Activated CD8-positive, alpha-beta T cell treated with anti-CD3 and anti-CD28 coated beads for 36 hours (primary cell): ENCODE results near the gene SSBP3. TPM values are rescaled to one million over a fixed set of nuclear protein-coding genes. Genes with fewer than 3 reads are reported as not detected.

ENCODE experiments used
- ATAC-seq: fragments of 200-7000 bp; cut with Tn5 transposase; one replicate; pipeline ENCODE4 v1.10.0; 2021; ENCODE audit warnings: mild to moderate bottlenecking, moderate library complexity
- CTCF ChIA-PET: fragments of 350-600 bp; sonication (Branson Sonifier 250); formaldehyde crosslinking; loops from one replicate; lab custom pipeline; 2021; ENCODE audit warnings: antibody characterized with exemption; lab: Charles Lee
- POLR2A ChIA-PET: fragments of 350-600 bp; sonication (Branson Sonifier 250); formaldehyde crosslinking; loops from one replicate; lab custom pipeline; 2021; ENCODE audit warnings: antibody characterized with exemption; lab: Charles Lee
- DNase-seq: peaks from one replicate; pipeline ENCODE4 v3.0.0-alpha.2; 2020
- H3K27ac Mint-ChIP-seq: one replicate; pipeline ENCODE4 v1.8.0; 2021; ENCODE audit warnings: mild to moderate bottlenecking, mixed read lengths
- H3K27me3 Mint-ChIP-seq: one replicate; pipeline ENCODE4 v1.8.0; 2021; ENCODE audit warnings: mixed read lengths
- H3K36me3 Mint-ChIP-seq: one replicate; pipeline ENCODE4 v1.8.0; 2021; ENCODE audit warnings: low read depth, mixed read lengths
- H3K4me1 Mint-ChIP-seq: one replicate; pipeline ENCODE4 v1.8.0; 2021; ENCODE audit warnings: low read depth, mixed read lengths
- H3K4me3 Mint-ChIP-seq: one replicate; pipeline ENCODE4 v1.8.0; 2021; ENCODE audit warnings: mild to moderate bottlenecking, moderate library complexity, mixed read lengths
- H3K9me3 Mint-ChIP-seq: one replicate; pipeline ENCODE4 v1.8.0; 2021; ENCODE audit warnings: mixed read lengths
- intact Hi-C: fragments of 100-400 bp; cut with micrococcal nuclease; formaldehyde crosslinking; loops from one replicate; pipeline ENCODE4 v1.10.0; 2022
- total RNA-seq, 2 experiments: library from RNA; stranded (reverse); gene quantifications; one replicate each; pipeline ENCODE4 v1.2.3, GENCODE V29; 2021
- TF ChIP-seq, protein P1 (sequence below): fragments of 200-600 bp; IDR thresholded peaks from one replicate; pipeline ENCODE4 v1.8.0; 2022; ENCODE audit warnings: antibody characterized with exemption, mild to moderate bottlenecking

SSBP3 gene
- total RNA-seq, 2 experiments from 2014 or later: 62.6 to 67.8 TPM

GRCh38 chr1:54325703-54326461 is 80.3 kb downstream of the SSBP3 start:
- no peak overlapping the region for H3K4me3 Mint-ChIP-seq
- CTCF ChIA-PET: no interaction called here
- no peaks in the 10 kb centered on the region for H3K9me3 Mint-ChIP-seq
- H3K36me3 Mint-ChIP-seq: peaks cover under 1% of the 10 kb centered on the region
- TF ChIP-seq, protein P1, sequence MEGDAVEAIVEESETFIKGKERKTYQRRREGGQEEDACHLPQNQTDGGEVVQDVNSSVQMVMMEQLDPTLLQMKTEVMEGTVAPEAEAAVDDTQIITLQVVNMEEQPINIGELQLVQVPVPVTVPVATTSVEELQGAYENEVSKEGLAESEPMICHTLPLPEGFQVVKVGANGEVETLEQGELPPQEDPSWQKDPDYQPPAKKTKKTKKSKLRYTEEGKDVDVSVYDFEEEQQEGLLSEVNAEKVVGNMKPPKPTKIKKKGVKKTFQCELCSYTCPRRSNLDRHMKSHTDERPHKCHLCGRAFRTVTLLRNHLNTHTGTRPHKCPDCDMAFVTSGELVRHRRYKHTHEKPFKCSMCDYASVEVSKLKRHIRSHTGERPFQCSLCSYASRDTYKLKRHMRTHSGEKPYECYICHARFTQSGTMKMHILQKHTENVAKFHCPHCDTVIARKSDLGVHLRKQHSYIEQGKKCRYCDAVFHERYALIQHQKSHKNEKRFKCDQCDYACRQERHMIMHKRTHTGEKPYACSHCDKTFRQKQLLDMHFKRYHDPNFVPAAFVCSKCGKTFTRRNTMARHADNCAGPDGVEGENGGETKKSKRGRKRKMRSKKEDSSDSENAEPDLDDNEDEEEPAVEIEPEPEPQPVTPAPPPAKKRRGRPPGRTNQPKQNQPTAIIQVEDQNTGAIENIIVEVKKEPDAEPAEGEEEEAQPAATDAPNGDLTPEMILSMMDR: no peak
- intact Hi-C loops: no loop called here
- H3K27ac Mint-ChIP-seq: no peak overlapping the region
- POLR2A ChIA-PET: interaction anchor here (0.8 kb wide), 1 partner anchor 17 kb away, joined by 4 read pairs; no protein-coding TSS in a partner anchor
- peaks cover 52% of the 10 kb centered on the region for H3K4me1 Mint-ChIP-seq
- no peaks in the 10 kb centered on the region for H3K27me3 Mint-ChIP-seq
- DNase-seq (no peak), ATAC-seq (no peak)

- Mint-ChIP-seq H3K9me3 (no peaks in the 10 kb centered on the region), H3K4me1 (peaks cover 53% of the 10 kb centered on the region), H3K36me3 (peaks cover 2% of the 10 kb centered on the region), H3K27me3 (no peaks in the 10 kb centered on the region), H3K4me3 (no peak overlapping the region), H3K27ac (no peak overlapping the region)
- ATAC-seq (no peak), DNase-seq (no peak)
- ChIA-PET CTCF (no interaction called here), POLR2A (interaction anchor here (0.8 kb wide), 1 partner anchor 16 kb away, joined by 4 read pairs; no protein-coding TSS in a partner anchor)
- TF ChIP-seq, protein P1: no peak
- intact Hi-C loops: no loop called here
These were observed 80.9 kb downstream of the SSBP3 start for GRCh38 chr1:54325284-54325683.

DNA sequence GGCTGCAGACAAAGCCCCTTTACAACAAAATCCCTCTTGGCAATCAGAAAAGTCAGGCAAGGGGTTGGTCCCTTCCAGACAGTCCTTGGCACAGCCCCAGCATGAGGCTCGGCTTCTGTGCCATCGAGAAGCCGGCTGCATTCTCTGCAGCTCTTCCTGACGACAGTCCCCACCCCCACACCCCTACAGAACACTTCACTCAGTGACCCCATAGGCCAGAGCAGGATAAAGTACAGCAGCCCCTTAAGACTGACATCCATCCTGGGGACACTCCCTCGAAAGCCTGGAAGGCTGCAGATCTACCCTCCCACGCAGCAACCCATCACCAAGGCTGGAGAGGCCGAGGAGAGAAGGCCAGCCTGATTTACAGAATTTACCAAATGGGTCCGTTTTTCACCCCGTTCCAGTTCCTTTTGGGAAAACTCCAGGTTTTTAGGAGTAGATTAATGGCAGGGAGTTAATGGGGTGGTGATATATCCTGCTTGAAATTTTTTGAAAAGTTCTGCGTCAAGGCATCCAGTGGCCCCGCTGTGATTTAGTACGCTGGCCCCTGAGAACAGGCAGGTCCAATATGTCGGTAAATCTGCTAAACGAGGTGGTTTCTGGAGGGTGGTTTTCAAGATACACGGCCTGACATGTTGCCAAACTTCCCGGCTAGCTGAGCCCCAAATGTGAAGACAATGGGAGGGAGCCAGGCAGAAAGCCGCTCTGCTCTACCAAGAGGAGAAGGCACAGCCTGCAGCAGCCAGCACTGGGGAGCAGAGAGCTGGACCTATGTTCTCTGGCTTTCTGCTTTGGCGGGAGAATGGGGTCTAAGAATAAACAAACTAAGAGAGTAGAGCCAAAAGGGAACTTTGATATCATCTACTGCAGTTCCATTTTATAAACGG is 81.7 kb downstream of the SSBP3 start:
- Mint-ChIP-seq H3K27me3 (no peaks in the 10 kb centered on the region), H3K4me3 (no peak overlapping the region), H3K9me3 (no peaks in the 10 kb centered on the region), H3K4me1 (peaks cover 53% of the 10 kb centered on the region), H3K36me3 (peaks cover 2% of the 10 kb centered on the region), H3K27ac (no peak overlapping the region)
- ChIA-PET POLR2A (interaction anchor here (0.8 to 1.6 kb wide), 2 partner anchors 12 to 15 kb away, joined by 4 to 5 read pairs; no protein-coding TSS in a partner anchor), CTCF (no interaction called here)
- intact Hi-C loops: no loop called here
- ATAC-seq: no peak
- TF ChIP-seq, protein P1: no peak
- no peak for DNase-seq

DNA sequence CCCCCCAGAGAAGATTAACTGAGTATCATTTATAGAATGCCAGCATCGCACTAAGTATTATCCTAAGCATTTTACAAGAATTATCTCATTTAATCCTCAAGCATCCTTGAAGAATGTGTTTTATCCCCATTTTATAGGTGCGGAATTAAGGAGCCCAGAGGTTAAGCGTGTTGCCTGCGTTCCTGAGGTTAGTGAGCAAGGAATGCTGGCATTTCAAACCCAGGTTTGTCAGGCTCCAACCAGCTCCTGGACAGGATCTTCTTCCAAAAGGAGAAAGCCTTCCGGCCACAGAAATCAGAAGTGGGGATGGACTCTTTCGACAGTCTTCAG is 82.3 kb downstream of the SSBP3 start:
- H3K9me3 Mint-ChIP-seq: no peaks in the 10 kb centered on the region
- ChIA-PET POLR2A (interaction anchor here (1.6 kb wide), 1 partner anchor 12 kb away, joined by 5 read pairs; no protein-coding TSS in a partner anchor), CTCF (no interaction called here)
- H3K4me1 Mint-ChIP-seq: peaks cover 51% of the 10 kb centered on the region
- TF ChIP-seq, protein P1: no peak
- H3K27ac Mint-ChIP-seq: no peak overlapping the region
- ATAC-seq: no peak
- no peak overlapping the region for H3K4me3 Mint-ChIP-seq
- intact Hi-C loops: no loop called here
- DNase-seq: no peak
- H3K36me3 Mint-ChIP-seq: peaks cover 2% of the 10 kb centered on the region
- H3K27me3 Mint-ChIP-seq: no peaks in the 10 kb centered on the region
